ENCODE measurements around the gene DMRT3. TPM values are rescaled to one million over a fixed set of nuclear protein-coding genes. Genes with fewer than 3 reads are reported as not detected.

Gene DMRT3
- total RNA-seq, 1 donor from 2014 or later = not detected

- Histone ChIP-seq H3K27ac (no peak overlapping the region), H3K4me1 (peaks cover 5% of the 10 kb centered on the region), H3K9me3 (no peaks in the 10 kb centered on the region), H3K27me3 (no peaks in the 10 kb centered on the region), H3K36me3 (no peaks in the 10 kb centered on the region), H3K4me3 (no peak overlapping the region)
- TF ChIP-seq CTCF (IDR thresholded peaks at IDR 0.05) (peak; percentile 79 to 83 (median 81)), POLR2A (IDR thresholded peaks at IDR 0.05) (no peak), POLR2AphosphoS5 (IDR thresholded peaks at IDR 0.05; ENCODE audit: insufficient read depth in 1 of 2, low read depth in 1 of 2) (peak in 1 of 2 donors; percentile 27)
- intact Hi-C loops (cut with DNase I) = no loop called here
- no peak for DNase-seq (ENCODE audit: extremely low spot score in 2 of 2)
These were observed 32.7 kb downstream of the DMRT3 start for GRCh38 chr9:1009101-1009707.

GRCh38 chr9:1013021-1013420 lies 36.6 kb downstream of the DMRT3 start:
- DNase-seq (ENCODE audit: extremely low spot score in 2 of 2) = no peak
- TF ChIP-seq POLR2AphosphoS5 (IDR thresholded peaks at IDR 0.05; ENCODE audit: insufficient read depth in 1 of 2, low read depth in 1 of 2) = no peak
- no peak for TF ChIP-seq CTCF (IDR thresholded peaks at IDR 0.05)
- no peak for TF ChIP-seq POLR2A (IDR thresholded peaks at IDR 0.05)
- no peak overlapping the region for H3K27ac ChIP-seq
- no peaks in the 10 kb centered on the region for H3K36me3 ChIP-seq
- no peak overlapping the region for H3K4me3 ChIP-seq
- intact Hi-C loops (cut with DNase I) = no loop called here
- no peaks in the 10 kb centered on the region for H3K9me3 ChIP-seq
- no peaks in the 10 kb centered on the region for H3K27me3 ChIP-seq
- peaks cover 5% of the 10 kb centered on the region for H3K4me1 ChIP-seq

GRCh38 chr9:1014225-1014624 lies 37.8 kb downstream of the DMRT3 start:
- H3K4me3 ChIP-seq = no peak overlapping the region
- TF ChIP-seq POLR2A (IDR thresholded peaks at IDR 0.05) (no peak), POLR2AphosphoS5 (IDR thresholded peaks at IDR 0.05; ENCODE audit: insufficient read depth in 1 of 2, low read depth in 1 of 2) (no peak), CTCF (IDR thresholded peaks at IDR 0.05) (no peak)
- intact Hi-C loops (cut with DNase I) = no loop called here
- H3K36me3 ChIP-seq = no peaks in the 10 kb centered on the region
- no peak overlapping the region for H3K27ac ChIP-seq
- DNase-seq (ENCODE audit: extremely low spot score in 2 of 2) = no peak
- H3K4me1 ChIP-seq = peaks cover 2% of the 10 kb centered on the region
- no peaks in the 10 kb centered on the region for H3K9me3 ChIP-seq
- no peaks in the 10 kb centered on the region for H3K27me3 ChIP-seq

- intact Hi-C loops (cut with DNase I) = no loop called here
- H3K9me3 ChIP-seq = no peaks in the 10 kb centered on the region
- no peak for TF ChIP-seq POLR2AphosphoS5 (IDR thresholded peaks at IDR 0.05; ENCODE audit: insufficient read depth in 1 of 2, low read depth in 1 of 2)
- H3K27ac ChIP-seq = no peak overlapping the region
- H3K4me3 ChIP-seq = no peak overlapping the region
- no peaks in the 10 kb centered on the region for H3K27me3 ChIP-seq
- no peak for DNase-seq (ENCODE audit: extremely low spot score in 2 of 2)
- H3K36me3 ChIP-seq = no peaks in the 10 kb centered on the region
- H3K4me1 ChIP-seq = no peaks in the 10 kb centered on the region
These were observed 38.2 kb downstream of the DMRT3 start for GRCh38 chr9:1014640-1015039.

- H3K27ac ChIP-seq = no peak overlapping the region
- H3K36me3 ChIP-seq = no peaks in the 10 kb centered on the region
- no peak for DNase-seq (ENCODE audit: extremely low spot score in 2 of 2)
- H3K4me3 ChIP-seq = no peak overlapping the region
- H3K9me3 ChIP-seq = no peaks in the 10 kb centered on the region
- H3K4me1 ChIP-seq = no peaks in the 10 kb centered on the region
- TF ChIP-seq POLR2A (IDR thresholded peaks at IDR 0.05) (no peak), POLR2AphosphoS5 (IDR thresholded peaks at IDR 0.05; ENCODE audit: insufficient read depth in 1 of 2, low read depth in 1 of 2) (no peak), CTCF (IDR thresholded peaks at IDR 0.05) (no peak)
- H3K27me3 ChIP-seq = no peaks in the 10 kb centered on the region
- intact Hi-C loops (cut with DNase I) = no loop called here
These were observed 41.7 kb downstream of the DMRT3 start for GRCh38 chr9:1018121-1018520.

Measured in vagina (tissue), 2 donors.